Neuronal stem cell (in vitro differentiated cells): ENCODE measurements around the gene GSTT4.
A peak's percentile ranks its signal among the peaks of the same experiment; 100 is the strongest.
"Not testable (repeated sequence)": the region's sequence is repeated elsewhere in the genome, so short reads cannot be mapped to it uniquely, and the experiment has no call there.

ENCODE experiments used
- DNase-seq: peaks from one replicate; pipeline ENCODE4 v3.0.0-alpha.2; 2013; ENCODE audit warnings: low spot score
- H2AFZ ChIP-seq: one replicate; pipeline ENCODE4 v1.6.1; 2013; ENCODE audit warnings: mild to moderate bottlenecking, low read length, inconsistent platforms
- H2AK5ac ChIP-seq: 2 replicates; pipeline ENCODE4 v1.6.1; 2013; ENCODE audit warnings: low read depth, mild to moderate bottlenecking, inconsistent platforms, low read length, moderate library complexity, mixed read lengths
- H2BK120ac ChIP-seq: 2 replicates; pipeline ENCODE4 v1.6.1; 2013; ENCODE audit warnings: low read depth, mild to moderate bottlenecking, inconsistent platforms, low read length, moderate library complexity, mixed read lengths
- H2BK12ac ChIP-seq: one replicate; pipeline ENCODE4 v1.6.1; 2013; ENCODE audit warnings: low read length, inconsistent platforms
- H2BK15ac ChIP-seq: 2 replicates; pipeline ENCODE4 v1.6.1; 2013; ENCODE audit warnings: mild to moderate bottlenecking, low read length, inconsistent platforms, mixed read lengths
- H2BK5ac ChIP-seq: one replicate; pipeline ENCODE4 v1.6.1; 2013; ENCODE audit warnings: inconsistent platforms, mild to moderate bottlenecking, low read length, moderate library complexity
- H3K14ac ChIP-seq: one replicate; pipeline ENCODE4 v1.6.1; 2013; ENCODE audit warnings: low read length, inconsistent platforms
- H3K18ac ChIP-seq: 2 replicates; pipeline ENCODE4 v1.6.1; 2013; ENCODE audit warnings: low read length, inconsistent platforms
- H3K23ac ChIP-seq: 2 replicates; pipeline ENCODE4 v1.6.1; 2013; ENCODE audit warnings: low read depth, mild to moderate bottlenecking, mixed read lengths, low read length, inconsistent platforms; ENCODE audit not compliant: poor library complexity
- H3K27ac ChIP-seq: replicated peaks from 3 replicates; pipeline ENCODE4 v1.5.1; 2013; ENCODE audit warnings: low read length, inconsistent platforms
- H3K27me3 ChIP-seq, 3 experiments: 2 replicates each; pipeline ENCODE4 v1.6.1; 2013; ENCODE audit warnings: low read length in 3 of 3, mild to moderate bottlenecking in 2 of 3, inconsistent platforms in 1 of 3, low read depth in 1 of 3, mixed read lengths in 1 of 3, moderate library complexity in 1 of 3; ENCODE audit not compliant: control insufficient read depth in 3 of 3, insufficient read depth in 3 of 3
- H3K36me3 ChIP-seq, 2 donors: replicated peaks in 1 of 2; 2 replicates each; pipeline ENCODE4 v1.6.1; 2013; ENCODE audit warnings: low read length in 2 of 2; ENCODE audit not compliant: control insufficient read depth in 2 of 2, insufficient read depth in 2 of 2
- H3K4ac ChIP-seq: 2 replicates; pipeline ENCODE4 v1.6.1; 2013; ENCODE audit warnings: inconsistent platforms, mild to moderate bottlenecking, low read length, moderate library complexity
- H3K4me1 ChIP-seq, 2 donors: 1 replicate in 1 of 2; 2 replicates in 1 of 2; pipeline ENCODE4 v1.6.1; 2013; ENCODE audit warnings: low read length in 2 of 2, low read depth in 1 of 2; ENCODE audit not compliant: control insufficient read depth in 2 of 2, insufficient read depth in 1 of 2
- H3K4me2 ChIP-seq: one replicate; pipeline ENCODE4 v1.6.1; 2013; ENCODE audit warnings: mild to moderate bottlenecking, low read length, inconsistent platforms; ENCODE audit not compliant: insufficient read depth, poor library complexity, severe bottlenecking
- H3K4me3 ChIP-seq, 2 donors: 2 replicates each; pipeline ENCODE4 v1.5.1; 2013; ENCODE audit warnings: low read length in 2 of 2, mild to moderate bottlenecking in 2 of 2, inconsistent platforms in 1 of 2, moderate library complexity in 1 of 2
- H3K79me1 ChIP-seq: one replicate; pipeline ENCODE4 v1.6.1; 2013; ENCODE audit warnings: low read depth, mild to moderate bottlenecking, inconsistent platforms, low read length, moderate library complexity
- H3K9ac ChIP-seq: one replicate; pipeline ENCODE4 v1.6.1; 2013; ENCODE audit warnings: mild to moderate bottlenecking, low read depth, low read length, inconsistent platforms; ENCODE audit not compliant: poor library complexity
- H3K9me3 ChIP-seq, 2 donors: replicated peaks in 1 of 2; 2 replicates each; pipeline versions ENCODE3 to v1.6.1; 2013; ENCODE audit warnings: low read length in 2 of 2, mild to moderate bottlenecking in 2 of 2, inconsistent platforms in 1 of 2, low read depth in 1 of 2, mixed read lengths in 1 of 2, moderate library complexity in 1 of 2; ENCODE audit not compliant: control insufficient read depth in 2 of 2, insufficient read depth in 1 of 2
- H4K8ac ChIP-seq: one replicate; pipeline ENCODE4 v1.6.1; 2013; ENCODE audit warnings: low read depth, mild to moderate bottlenecking, inconsistent platforms, low read length, moderate library complexity
- H4K91ac ChIP-seq: one replicate; pipeline ENCODE4 v1.6.1; 2013; ENCODE audit warnings: low read length, low read depth, mild to moderate bottlenecking, inconsistent platforms; ENCODE audit not compliant: poor library complexity
- WGBS, 2 donors: extraction: QIAGEN DNeasy Blood & Tissue Kit; methylation state at CpG; one replicate each; pipeline ENCODE4 v1.1.7; 2013; ENCODE audit warnings: missing lambda C conversion rate in 2 of 2, mixed read lengths in 1 of 2; ENCODE audit not compliant: insufficient read length in 2 of 2, insufficient replicate concordance in 1 of 2; ENCODE audit errors: extremely low coverage in 2 of 2; 5-methylcytosine and 5-hydroxymethylcytosine counted together

GSTT4 gene

DNA sequence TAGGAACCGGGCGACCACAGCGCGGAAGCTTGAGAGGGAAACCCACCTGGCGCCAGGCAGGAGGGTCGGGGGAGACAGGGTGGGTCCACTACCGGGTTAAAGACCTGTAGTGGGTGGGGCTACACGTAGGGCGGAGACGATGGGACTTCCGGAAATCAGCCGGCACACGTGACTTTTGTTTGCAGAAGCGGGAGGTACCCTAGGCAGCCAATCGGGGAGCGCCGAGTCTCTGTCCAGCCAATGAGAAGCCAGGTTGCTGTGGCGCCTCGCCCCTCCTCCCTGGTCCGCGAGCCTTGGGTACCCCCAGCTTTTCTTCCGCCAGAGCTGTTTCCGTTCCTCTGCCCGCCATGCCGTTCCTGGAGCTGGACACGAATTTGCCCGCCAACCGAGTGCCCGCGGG lies 38.7 kb downstream of the GSTT4 start, which contains the start of gene DDTL:
TSS of gene DDTL (plus strand) at position 321 of the 400 bp plus-strand sequence. CDS start at position 348, 27 bp downstream.
- H2BK5ac ChIP-seq, H3K79me1 ChIP-seq, H3K9me3 ChIP-seq, H3K4me1 ChIP-seq, H3K4ac ChIP-seq, DNase-seq, H2BK120ac ChIP-seq, H2AFZ ChIP-seq, H3K23ac ChIP-seq, H3K27me3 ChIP-seq, H4K91ac ChIP-seq, H4K8ac ChIP-seq, H3K27ac ChIP-seq, H2BK12ac ChIP-seq, H3K14ac ChIP-seq, H3K18ac ChIP-seq, H3K4me2 ChIP-seq, H2BK15ac ChIP-seq, H2AK5ac ChIP-seq, H3K4me3 ChIP-seq, H3K9ac ChIP-seq: not testable (repeated sequence)
- peaks cover 17 to 26% of the 10 kb centered on the region in 2 donors for H3K36me3 ChIP-seq
- no CpG with 5 or more reads among the region's 30 CpGs for WGBS, 2 donors

DNA sequence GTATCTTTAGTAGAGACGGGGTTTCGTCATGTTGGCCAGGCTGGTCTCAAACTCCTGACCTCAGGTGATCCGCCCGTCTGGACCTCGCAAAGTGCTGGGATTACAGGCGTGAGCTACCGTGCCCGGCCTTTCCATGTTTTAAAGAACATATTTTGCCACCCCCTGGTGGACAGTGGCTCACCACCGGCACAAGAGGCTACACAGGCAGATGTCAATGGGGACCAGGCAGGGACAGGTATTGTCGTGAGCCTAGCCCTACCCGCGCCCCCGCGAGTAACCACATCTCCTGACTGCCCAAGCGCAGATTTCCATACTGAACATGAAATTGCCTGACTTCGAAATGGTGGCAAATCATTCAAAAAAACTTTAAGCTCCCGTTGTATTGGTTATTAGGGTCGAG lies 39.2 kb downstream of the GSTT4 start:
- H4K91ac ChIP-seq, DNase-seq, H2BK15ac ChIP-seq, H2BK120ac ChIP-seq, H2AK5ac ChIP-seq, H2BK5ac ChIP-seq, H3K14ac ChIP-seq, H2BK12ac ChIP-seq, H3K4me1 ChIP-seq, H2AFZ ChIP-seq, H3K4ac ChIP-seq, H3K27me3 ChIP-seq, H3K4me2 ChIP-seq, H3K27ac ChIP-seq, H3K4me3 ChIP-seq, H3K79me1 ChIP-seq, H4K8ac ChIP-seq, H3K18ac ChIP-seq, H3K23ac ChIP-seq, H3K9ac ChIP-seq, H3K9me3 ChIP-seq: not testable (repeated sequence)
- H3K36me3 ChIP-seq, result peaks cover 16 to 21% of the 10 kb centered on the region in 2 donors
- no CpG with 5 or more reads among the region's 18 CpGs for WGBS, 2 donors

DNA sequence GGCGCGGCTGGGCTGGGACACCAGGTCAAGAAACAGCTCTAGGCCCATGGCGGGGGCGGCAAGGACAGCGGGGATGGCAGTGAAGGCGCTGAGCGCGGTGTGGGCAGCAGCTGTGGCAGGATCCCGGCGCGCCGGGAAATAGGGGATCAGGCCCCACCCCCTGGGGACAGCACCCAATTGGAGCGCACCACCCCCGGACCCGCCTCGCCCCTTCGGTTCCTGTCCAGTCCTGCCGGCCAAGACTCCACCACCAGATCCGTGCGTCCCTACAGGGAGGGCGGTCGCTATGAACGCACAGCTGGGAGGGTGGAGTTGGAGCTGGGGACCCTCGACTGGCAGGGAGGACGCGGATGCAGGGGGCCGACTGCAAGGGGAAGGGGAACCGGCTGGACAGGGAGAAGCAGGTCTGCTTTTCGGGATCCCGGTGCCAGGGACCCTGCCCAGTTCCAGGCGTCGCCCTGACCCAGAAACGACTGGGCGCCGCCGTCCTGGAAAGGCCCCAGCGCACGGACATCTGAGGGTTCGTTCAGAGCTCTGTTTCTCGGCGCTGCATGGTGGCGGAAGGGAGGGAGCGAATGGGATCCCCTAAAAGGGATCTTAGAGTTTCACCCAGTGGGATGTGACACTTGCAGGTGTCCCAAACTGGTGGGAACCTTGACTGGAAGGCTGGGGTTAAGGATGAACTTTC lies 44.0 kb downstream of the GSTT4 start, which contains the start of gene GSTT2B:
TSS of gene GSTT2B (minus strand) at position 112 of the 688 bp plus-strand sequence. CDS start at position 48, 64 bp downstream.
- H3K9ac ChIP-seq, H3K9me3 ChIP-seq, H3K18ac ChIP-seq, H2AFZ ChIP-seq, H4K91ac ChIP-seq, H4K8ac ChIP-seq, H2BK15ac ChIP-seq, H2AK5ac ChIP-seq, H2BK12ac ChIP-seq, H3K27me3 ChIP-seq, H3K36me3 ChIP-seq, H3K14ac ChIP-seq, H3K27ac ChIP-seq, H3K4ac ChIP-seq, H3K23ac ChIP-seq, H2BK120ac ChIP-seq, H3K4me1 ChIP-seq, DNase-seq, H3K4me3 ChIP-seq, H3K4me2 ChIP-seq, H2BK5ac ChIP-seq, H3K79me1 ChIP-seq: not testable (repeated sequence)
- WGBS, 2 donors, result no CpG with 5 or more reads among the region's 43 CpGs

DNA sequence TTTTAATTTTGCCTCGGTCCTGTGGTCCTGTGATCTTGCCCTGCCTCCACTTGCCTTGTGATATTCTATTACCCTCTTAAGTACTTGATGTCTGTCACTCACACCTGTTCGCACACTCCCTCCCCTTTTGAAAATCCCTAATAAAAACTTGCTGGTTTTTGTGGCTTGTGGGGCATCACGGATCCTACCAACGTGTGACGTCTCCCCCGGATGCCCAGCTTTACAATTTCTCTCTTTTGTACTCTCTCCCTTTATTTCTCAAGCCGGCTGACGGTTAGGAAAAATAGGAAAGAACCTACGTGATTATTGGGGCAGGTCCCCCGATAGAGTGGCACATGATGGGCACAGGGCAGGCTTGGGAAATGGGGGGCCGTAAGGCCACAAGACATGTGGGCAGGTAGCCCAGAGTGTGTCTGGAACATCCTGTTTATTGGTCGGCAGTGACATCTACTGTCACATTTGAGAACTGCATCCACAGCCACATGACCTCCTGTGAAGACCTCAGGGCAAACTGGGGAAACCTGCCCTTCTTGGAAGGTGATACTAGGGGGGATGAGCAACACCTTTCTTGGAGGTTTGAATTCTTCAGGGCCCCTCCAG lies 48.9 kb downstream of the GSTT4 start:
- H3K9me3 ChIP-seq, H3K36me3 ChIP-seq, H3K79me1 ChIP-seq, H2BK15ac ChIP-seq, H3K14ac ChIP-seq, H2BK120ac ChIP-seq, H3K9ac ChIP-seq, H3K27me3 ChIP-seq, H2AK5ac ChIP-seq, H3K23ac ChIP-seq, H3K4me1 ChIP-seq, H3K18ac ChIP-seq, H4K8ac ChIP-seq, H2BK12ac ChIP-seq, H3K4me2 ChIP-seq, H2BK5ac ChIP-seq, H4K91ac ChIP-seq, H3K27ac ChIP-seq, H3K4me3 ChIP-seq, H3K4ac ChIP-seq: not testable (repeated sequence)
- WGBS, 2 donors, result no CpG with 5 or more reads among the region's 12 CpGs
- H2AFZ ChIP-seq, result peak overlapping the region; percentile 39
- DNase-seq, result peak; percentile 74
